Neural progenitor cell (in vitro differentiated cells): ENCODE data around the gene TSHZ2. TPM values are rescaled to one million over a fixed set of nuclear protein-coding genes. Genes with fewer than 3 reads are reported as not detected.

Source experiments
- DNase-seq: peaks from one replicate; pipeline ENCODE4 v3.0.0-alpha.2; 2016; ENCODE audit warnings: low spot score
- H2AFZ ChIP-seq: fragments of 200-600 bp; sonication (generic); replicated peaks from 2 replicates; pipeline ENCODE4 v1.6.1; 2016; ENCODE audit warnings: antibody characterized with exemption
- H3F3A ChIP-seq: fragments of 200-600 bp; sonication (generic); 2 replicates; pipeline ENCODE4 v1.6.1; 2016; ENCODE audit warnings: antibody characterized with exemption, low read depth
- H3K27ac ChIP-seq: fragments of 200-600 bp; sonication (generic); 2 replicates; pipeline ENCODE4 v1.5.1; 2016; ENCODE audit warnings: mild to moderate bottlenecking
- H3K27me3 ChIP-seq: fragments of 200-600 bp; sonication (generic); 2 replicates; pipeline ENCODE4 v1.6.1; 2016; ENCODE audit warnings: mild to moderate bottlenecking, moderate library complexity
- H3K36me3 ChIP-seq: fragments of 200-600 bp; sonication (generic); 2 replicates; pipeline ENCODE4 v1.5.1; 2016
- H3K4me1 ChIP-seq: fragments of 200-600 bp; sonication (generic); 2 replicates; pipeline ENCODE4 v1.6.1; 2016; ENCODE audit warnings: mixed run types
- H3K4me2 ChIP-seq: fragments of 200-600 bp; sonication (generic); 2 replicates; pipeline ENCODE4 v1.6.1; 2016
- H3K4me3 ChIP-seq: fragments of 200-600 bp; sonication (generic); 2 replicates; pipeline ENCODE4 v1.5.1; 2016
- H3K79me2 ChIP-seq: fragments of 200-600 bp; sonication (generic); 2 replicates; pipeline ENCODE4 v1.6.1; 2016; ENCODE audit warnings: low read depth
- H3K9ac ChIP-seq: fragments of 200-600 bp; sonication (generic); 2 replicates; pipeline ENCODE4 v1.6.1; 2016
- H3K9me3 ChIP-seq: fragments of 200-600 bp; sonication (generic); 2 replicates; pipeline ENCODE4 v1.5.1; 2016; ENCODE audit warnings: low read depth
- H4K20me1 ChIP-seq: fragments of 200-600 bp; sonication (generic); 2 replicates; pipeline ENCODE4 v1.6.1; 2016; ENCODE audit warnings: low read depth
- H3K27ac Mint-ChIP-seq: 3 replicates; pipeline ENCODE4 v1.8.0; 2021; ENCODE audit warnings: mixed read lengths
- H3K27me3 Mint-ChIP-seq: 2 replicates; pipeline ENCODE4 v1.8.0; 2022; ENCODE audit warnings: low read depth, mild to moderate bottlenecking, inconsistent platforms, moderate library complexity, mixed read lengths; ENCODE audit not compliant: insufficient read depth
- H3K36me3 Mint-ChIP-seq: 3 replicates; pipeline ENCODE4 v1.8.0; 2021; ENCODE audit warnings: mixed read lengths
- H3K4me1 Mint-ChIP-seq: 3 replicates; pipeline ENCODE4 v1.8.0; 2021; ENCODE audit warnings: mixed read lengths
- H3K4me3 Mint-ChIP-seq: 3 replicates; pipeline ENCODE4 v1.8.0; 2021; ENCODE audit warnings: mild to moderate bottlenecking, moderate library complexity, mixed read lengths
- H3K9me3 Mint-ChIP-seq: 3 replicates; pipeline ENCODE4 v1.8.0; 2020; ENCODE audit warnings: mixed read lengths
- small RNA-seq: library from RNA; depleted of rRNA; stranded (forward); fragments of <200 nt; gene quantifications from one replicate; pipeline ENCODE3, GENCODE V24; 2015
- total RNA-seq: library from RNA; depleted of rRNA; stranded (reverse); fragments of >200 nt; gene quantifications from 2 replicates; pipeline ENCODE4 v1.2.3, GENCODE V29; 2015; ENCODE audit warnings: low replicate concordance
- TF ChIP-seq, protein P1 (sequence below): fragments of 200-600 bp; sonication (generic); IDR thresholded peaks from 2 replicates; pipeline ENCODE4 v1.5.1; 2017; ENCODE audit warnings: antibody characterized with exemption, mild to moderate bottlenecking

The TSHZ2 gene
- total RNA-seq, 1 donor from 2014 or later, result 1.8 TPM

DNA sequence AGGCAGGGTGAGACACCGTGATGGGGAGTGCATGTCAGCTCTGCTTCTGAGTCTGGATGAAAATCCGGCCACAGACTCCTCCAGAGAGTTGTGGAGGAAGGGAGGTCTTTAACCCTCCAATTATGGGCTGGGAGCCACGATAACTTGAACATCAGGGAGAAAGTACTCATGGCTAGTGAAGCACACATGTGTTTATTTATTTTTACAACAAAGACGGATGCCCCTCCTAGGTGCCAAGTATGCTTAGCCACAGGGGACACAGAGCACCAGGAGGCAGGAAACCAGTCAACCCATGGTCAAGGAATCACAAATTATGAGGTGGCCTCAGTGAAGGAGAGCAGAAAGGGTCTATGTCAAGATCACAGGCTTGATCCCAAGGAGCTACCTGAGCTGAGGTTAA, 567.4 kb downstream of the TSHZ2 start:
- no peaks in the 10 kb centered on the region for H3K36me3 Mint-ChIP-seq
- Histone ChIP-seq H3K36me3 (no peaks in the 10 kb centered on the region), H3K4me1 (peaks cover 6% of the 10 kb centered on the region), H3K9me3 (no peaks in the 10 kb centered on the region), H3K4me2 (no peak overlapping the region), H3K27me3 (no peaks in the 10 kb centered on the region), H3K4me3 (no peak overlapping the region), H3K79me2 (no peaks in the 10 kb centered on the region), H3K27ac (no peak overlapping the region), H3K9ac (no peak overlapping the region), H2AFZ (no peak overlapping the region), H3F3A (peaks cover 9% of the 10 kb centered on the region), H4K20me1 (no peaks in the 10 kb centered on the region)
- H3K27ac Mint-ChIP-seq, result no peak overlapping the region
- TF ChIP-seq, protein P1, sequence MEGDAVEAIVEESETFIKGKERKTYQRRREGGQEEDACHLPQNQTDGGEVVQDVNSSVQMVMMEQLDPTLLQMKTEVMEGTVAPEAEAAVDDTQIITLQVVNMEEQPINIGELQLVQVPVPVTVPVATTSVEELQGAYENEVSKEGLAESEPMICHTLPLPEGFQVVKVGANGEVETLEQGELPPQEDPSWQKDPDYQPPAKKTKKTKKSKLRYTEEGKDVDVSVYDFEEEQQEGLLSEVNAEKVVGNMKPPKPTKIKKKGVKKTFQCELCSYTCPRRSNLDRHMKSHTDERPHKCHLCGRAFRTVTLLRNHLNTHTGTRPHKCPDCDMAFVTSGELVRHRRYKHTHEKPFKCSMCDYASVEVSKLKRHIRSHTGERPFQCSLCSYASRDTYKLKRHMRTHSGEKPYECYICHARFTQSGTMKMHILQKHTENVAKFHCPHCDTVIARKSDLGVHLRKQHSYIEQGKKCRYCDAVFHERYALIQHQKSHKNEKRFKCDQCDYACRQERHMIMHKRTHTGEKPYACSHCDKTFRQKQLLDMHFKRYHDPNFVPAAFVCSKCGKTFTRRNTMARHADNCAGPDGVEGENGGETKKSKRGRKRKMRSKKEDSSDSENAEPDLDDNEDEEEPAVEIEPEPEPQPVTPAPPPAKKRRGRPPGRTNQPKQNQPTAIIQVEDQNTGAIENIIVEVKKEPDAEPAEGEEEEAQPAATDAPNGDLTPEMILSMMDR, result no peak
- H3K4me3 Mint-ChIP-seq, result no peak overlapping the region
- peaks cover 4% of the 10 kb centered on the region for H3K4me1 Mint-ChIP-seq
- H3K9me3 Mint-ChIP-seq, result no peaks in the 10 kb centered on the region
- peaks cover 3% of the 10 kb centered on the region for H3K27me3 Mint-ChIP-seq
- DNase-seq, result no peak

Small RNA genes within 50 kb of the gene (small RNA-seq; reads per million reads assigned to genes)
- gene RF00019, result not detected
